Measurements from ENCODE around the gene RRBP1.

The RRBP1 gene

DNA sequence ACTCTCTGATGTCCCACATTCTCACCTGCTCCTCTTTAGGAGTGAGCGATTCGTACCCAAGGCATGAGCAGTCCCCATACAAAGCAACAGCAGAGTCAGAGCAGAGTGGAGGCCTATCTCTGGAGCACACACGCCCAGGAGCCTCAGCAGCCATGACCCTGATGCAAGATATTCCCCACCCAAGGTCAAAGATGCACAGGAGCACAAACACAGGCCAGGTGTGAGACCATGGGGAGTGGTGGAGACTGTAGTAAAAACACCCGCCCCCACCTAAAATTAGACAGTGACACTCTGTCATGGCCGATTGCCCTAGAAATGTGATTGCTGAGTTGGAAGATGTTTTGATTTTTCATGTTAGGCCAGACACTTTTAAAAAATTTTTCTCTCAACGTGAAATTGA is 21.4 kb downstream of the RRBP1 start:
- TF ChIP-seq SIN3A (IDR thresholded peaks at IDR 0.05; ENCODE audit: borderline replicate concordance, insufficient read depth, low read length), result no peak
- TF ChIP-seq FOXP2 (optimal IDR thresholded peaks at IDR 0.05; ENCODE audit: borderline replicate concordance, extremely low read depth, extremely low read length, insufficient read depth), result no peak
- no peak for TF ChIP-seq POLR2AphosphoS5 (IDR thresholded peaks at IDR 0.05; ENCODE audit: low read depth, low read length)
- TF ChIP-seq, protein P1, sequence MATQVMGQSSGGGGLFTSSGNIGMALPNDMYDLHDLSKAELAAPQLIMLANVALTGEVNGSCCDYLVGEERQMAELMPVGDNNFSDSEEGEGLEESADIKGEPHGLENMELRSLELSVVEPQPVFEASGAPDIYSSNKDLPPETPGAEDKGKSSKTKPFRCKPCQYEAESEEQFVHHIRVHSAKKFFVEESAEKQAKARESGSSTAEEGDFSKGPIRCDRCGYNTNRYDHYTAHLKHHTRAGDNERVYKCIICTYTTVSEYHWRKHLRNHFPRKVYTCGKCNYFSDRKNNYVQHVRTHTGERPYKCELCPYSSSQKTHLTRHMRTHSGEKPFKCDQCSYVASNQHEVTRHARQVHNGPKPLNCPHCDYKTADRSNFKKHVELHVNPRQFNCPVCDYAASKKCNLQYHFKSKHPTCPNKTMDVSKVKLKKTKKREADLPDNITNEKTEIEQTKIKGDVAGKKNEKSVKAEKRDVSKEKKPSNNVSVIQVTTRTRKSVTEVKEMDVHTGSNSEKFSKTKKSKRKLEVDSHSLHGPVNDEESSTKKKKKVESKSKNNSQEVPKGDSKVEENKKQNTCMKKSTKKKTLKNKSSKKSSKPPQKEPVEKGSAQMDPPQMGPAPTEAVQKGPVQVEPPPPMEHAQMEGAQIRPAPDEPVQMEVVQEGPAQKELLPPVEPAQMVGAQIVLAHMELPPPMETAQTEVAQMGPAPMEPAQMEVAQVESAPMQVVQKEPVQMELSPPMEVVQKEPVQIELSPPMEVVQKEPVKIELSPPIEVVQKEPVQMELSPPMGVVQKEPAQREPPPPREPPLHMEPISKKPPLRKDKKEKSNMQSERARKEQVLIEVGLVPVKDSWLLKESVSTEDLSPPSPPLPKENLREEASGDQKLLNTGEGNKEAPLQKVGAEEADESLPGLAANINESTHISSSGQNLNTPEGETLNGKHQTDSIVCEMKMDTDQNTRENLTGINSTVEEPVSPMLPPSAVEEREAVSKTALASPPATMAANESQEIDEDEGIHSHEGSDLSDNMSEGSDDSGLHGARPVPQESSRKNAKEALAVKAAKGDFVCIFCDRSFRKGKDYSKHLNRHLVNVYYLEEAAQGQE (IDR thresholded peaks at IDR 0.05; ENCODE audit: insufficient read depth in 1 of 2, low read depth in 2 of 2, low read length in 2 of 2), result no peak
- no peak for TF ChIP-seq TAF1 (IDR thresholded peaks at IDR 0.05; ENCODE audit: borderline replicate concordance, insufficient read depth, low read length)

DNA sequence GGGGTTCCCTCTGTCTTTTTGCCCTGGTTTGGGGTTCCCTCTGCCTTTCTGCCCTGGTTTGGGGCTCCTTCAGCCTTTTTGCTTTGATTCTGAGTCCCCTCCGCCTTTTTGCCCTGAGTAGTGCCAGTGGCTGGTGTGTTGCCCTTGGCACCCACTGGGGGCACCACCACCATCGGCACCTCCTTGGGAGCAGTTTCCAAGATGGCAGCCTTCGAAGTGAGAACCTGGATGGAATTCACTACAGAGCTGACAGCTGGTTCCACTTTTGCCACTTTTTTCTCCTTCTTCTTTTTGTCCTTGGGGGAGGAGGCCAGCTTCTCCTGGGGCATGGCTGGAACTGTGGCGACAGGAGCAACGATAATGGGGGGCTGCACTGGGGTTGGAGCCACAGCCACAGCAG is 22.2 kb downstream of the RRBP1 start:
- TF ChIP-seq SIN3A (IDR thresholded peaks at IDR 0.05; ENCODE audit: borderline replicate concordance, insufficient read depth, low read length) (no peak), POLR2AphosphoS5 (IDR thresholded peaks at IDR 0.05; ENCODE audit: low read depth, low read length) (no peak), TAF1 (IDR thresholded peaks at IDR 0.05; ENCODE audit: borderline replicate concordance, insufficient read depth, low read length) (no peak)
- TF ChIP-seq, protein P1 (IDR thresholded peaks at IDR 0.05; ENCODE audit: insufficient read depth in 1 of 2, low read depth in 2 of 2, low read length in 2 of 2), result no peak

DNA sequence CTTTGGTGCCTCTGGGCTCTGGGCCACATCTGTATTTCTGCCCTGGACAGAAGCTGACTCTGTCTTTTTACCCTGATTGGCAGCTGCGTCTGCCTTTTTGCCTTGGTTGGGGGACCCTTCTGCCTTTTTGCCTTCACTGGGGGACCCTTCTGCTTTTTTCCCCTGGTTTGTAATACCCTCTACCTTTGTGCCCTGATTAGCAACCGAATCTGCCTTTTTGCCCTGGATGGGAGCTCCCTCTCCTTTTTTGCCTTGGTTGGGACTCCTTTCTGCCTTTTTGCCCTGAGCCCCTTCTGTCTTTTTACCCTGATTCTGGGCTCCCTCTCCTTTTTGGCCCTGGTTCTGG is 23.4 kb downstream of the RRBP1 start:
- TF ChIP-seq SIN3A (IDR thresholded peaks at IDR 0.05; ENCODE audit: borderline replicate concordance, insufficient read depth, low read length) (no peak), POLR2AphosphoS5 (IDR thresholded peaks at IDR 0.05; ENCODE audit: low read depth, low read length) (no peak), FOXP2 (optimal IDR thresholded peaks at IDR 0.05; ENCODE audit: borderline replicate concordance, extremely low read depth, extremely low read length, insufficient read depth) (no peak), TAF1 (IDR thresholded peaks at IDR 0.05; ENCODE audit: borderline replicate concordance, insufficient read depth, low read length) (no peak)
- TF ChIP-seq, protein P1 (IDR thresholded peaks at IDR 0.05; ENCODE audit: insufficient read depth in 1 of 2, low read depth in 2 of 2, low read length in 2 of 2), result no peak

- TF ChIP-seq, protein P1 (IDR thresholded peaks at IDR 0.05; ENCODE audit: insufficient read depth in 1 of 2, low read depth in 2 of 2, low read length in 2 of 2), result no peak
- TF ChIP-seq FOXP2 (optimal IDR thresholded peaks at IDR 0.05; ENCODE audit: borderline replicate concordance, extremely low read depth, extremely low read length, insufficient read depth) (no peak), POLR2AphosphoS5 (IDR thresholded peaks at IDR 0.05; ENCODE audit: low read depth, low read length) (no peak), SIN3A (IDR thresholded peaks at IDR 0.05; ENCODE audit: borderline replicate concordance, insufficient read depth, low read length) (no peak), TAF1 (IDR thresholded peaks at IDR 0.05; ENCODE audit: borderline replicate concordance, insufficient read depth, low read length) (no peak)
These were observed 24.0 kb downstream of the RRBP1 start for GRCh38 chr20:17657898-17658647.
